ENCODE results near the gene SLC35G4. TPM values are rescaled to one million over a fixed set of nuclear protein-coding genes. Genes with fewer than 3 reads are reported as not detected.

The SLC35G4 gene
- total and polyA plus RNA-seq, 5 donors from 2014 or later: not detected

- no peaks in the 10 kb centered on the region for H3K9me3 Mint-ChIP-seq
- Histone ChIP-seq H3K4me1 (ENCODE audit: control insufficient read depth, insufficient read depth, low read length, poor library complexity, severe bottlenecking) (peaks cover 4% of the 10 kb centered on the region), H3K9me3 (ENCODE audit: control insufficient read depth in 2 of 2, low read length in 2 of 2) (no peaks in the 10 kb centered on the region), H3K36me3 (ENCODE audit: control insufficient read depth, insufficient read depth, low read length) (no peaks in the 10 kb centered on the region), H3K27ac (ENCODE audit: insufficient read depth, low read length, poor library complexity, severe bottlenecking) (no peak overlapping the region), H3K4me3 (ENCODE audit: low read depth, low read length) (no peak overlapping the region), H3K27me3 (ENCODE audit: control insufficient read depth, insufficient read depth, low read length) (no peaks in the 10 kb centered on the region)
- H3K36me3 Mint-ChIP-seq: no peaks in the 10 kb centered on the region
- H3K4me1 Mint-ChIP-seq: peaks cover 0 to 5% (median 3%) of the 10 kb centered on the region in 4 donors
- no peak for DNase-seq
- no peak overlapping the region for H3K27ac Mint-ChIP-seq
- no peaks in the 10 kb centered on the region for H3K27me3 Mint-ChIP-seq
- no peak overlapping the region for H3K4me3 Mint-ChIP-seq
- ATAC-seq (ENCODE audit: low read depth in 2 of 2): no peak
Observed at GRCh38 chr18:11572201-11572600, 37.2 kb upstream of the SLC35G4 start.

- DNase-seq: no peak
- H3K27me3 ChIP-seq (ENCODE audit: control insufficient read depth, insufficient read depth, low read length): no peaks in the 10 kb centered on the region
- peaks cover 4% of the 10 kb centered on the region for H3K4me1 ChIP-seq (ENCODE audit: control insufficient read depth, insufficient read depth, low read length, poor library complexity, severe bottlenecking)
- no peaks in the 10 kb centered on the region for H3K9me3 Mint-ChIP-seq
- H3K4me3 ChIP-seq (ENCODE audit: low read depth, low read length): no peak overlapping the region
- H3K4me1 Mint-ChIP-seq: peaks cover 0 to 20% (median 12%) of the 10 kb centered on the region in 4 donors
- no peak overlapping the region for H3K27ac ChIP-seq (ENCODE audit: insufficient read depth, low read length, poor library complexity, severe bottlenecking)
- H3K9me3 ChIP-seq (ENCODE audit: control insufficient read depth in 2 of 2, low read length in 2 of 2): no peaks in the 10 kb centered on the region
- ATAC-seq (ENCODE audit: low read depth in 2 of 2): no peak
- H3K36me3 ChIP-seq (ENCODE audit: control insufficient read depth, insufficient read depth, low read length): no peaks in the 10 kb centered on the region
- H3K4me3 Mint-ChIP-seq: no peak overlapping the region
- no peaks in the 10 kb centered on the region for H3K36me3 Mint-ChIP-seq
- H3K27ac Mint-ChIP-seq: no peak overlapping the region
- no peaks in the 10 kb centered on the region for H3K27me3 Mint-ChIP-seq
Observed at GRCh38 chr18:11574545-11574944, 34.9 kb upstream of the SLC35G4 start.

- no peak overlapping the region for H3K27ac ChIP-seq (ENCODE audit: insufficient read depth, low read length, poor library complexity, severe bottlenecking)
Observed at GRCh38 chr18:11577271-11578112, 31.9 kb upstream of the SLC35G4 start.

GRCh38 chr18:11578799-11579198 is 30.6 kb upstream of the SLC35G4 start:
- Histone ChIP-seq H3K27ac (ENCODE audit: insufficient read depth, low read length, poor library complexity, severe bottlenecking) (no peak overlapping the region), H3K36me3 (ENCODE audit: control insufficient read depth, insufficient read depth, low read length) (no peaks in the 10 kb centered on the region), H3K27me3 (ENCODE audit: control insufficient read depth, insufficient read depth, low read length) (no peaks in the 10 kb centered on the region), H3K9me3 (ENCODE audit: control insufficient read depth in 2 of 2, low read length in 2 of 2) (no peaks in the 10 kb centered on the region), H3K4me3 (ENCODE audit: low read depth, low read length) (no peak overlapping the region), H3K4me1 (ENCODE audit: control insufficient read depth, insufficient read depth, low read length, poor library complexity, severe bottlenecking) (peaks cover 4% of the 10 kb centered on the region)
- Mint-ChIP-seq H3K36me3 (no peaks in the 10 kb centered on the region), H3K27me3 (no peaks in the 10 kb centered on the region), H3K27ac (peak overlapping the region in 1 of 3 donors; percentile 26), H3K9me3 (no peaks in the 10 kb centered on the region), H3K4me3 (no peak overlapping the region), H3K4me1 (peaks cover 0 to 34% (median 13%) of the 10 kb centered on the region in 4 donors)
- ATAC-seq (ENCODE audit: low read depth in 2 of 2) (no peak), DNase-seq (no peak)

More at GRCh38 chr18:11577271-11578112, 31.9 kb upstream of the SLC35G4 start:
- Mint-ChIP-seq H3K9me3 (no peaks in the 10 kb centered on the region), H3K36me3 (no peaks in the 10 kb centered on the region), H3K27me3 (no peaks in the 10 kb centered on the region), H3K4me3 (no peak overlapping the region), H3K27ac (peak overlapping the region in 2 of 3 donors; percentile 23 to 71), H3K4me1 (peaks cover 0 to 34% (median 13%) of the 10 kb centered on the region in 4 donors)
- no peaks in the 10 kb centered on the region for H3K27me3 ChIP-seq (ENCODE audit: control insufficient read depth, insufficient read depth, low read length)
- peaks cover 4% of the 10 kb centered on the region for H3K4me1 ChIP-seq (ENCODE audit: control insufficient read depth, insufficient read depth, low read length, poor library complexity, severe bottlenecking)
- ATAC-seq (ENCODE audit: low read depth in 2 of 2): no peak
- no peaks in the 10 kb centered on the region for H3K9me3 ChIP-seq (ENCODE audit: control insufficient read depth in 2 of 2, low read length in 2 of 2)
- H3K4me3 ChIP-seq (ENCODE audit: low read depth, low read length): no peak overlapping the region
- no peaks in the 10 kb centered on the region for H3K36me3 ChIP-seq (ENCODE audit: control insufficient read depth, insufficient read depth, low read length)
- peak in 1 of 3 donors; percentile 15 for DNase-seq

GRCh38 chr18:11579916-11580315 is 29.5 kb upstream of the SLC35G4 start:
- ATAC-seq (ENCODE audit: low read depth in 2 of 2) (no peak), DNase-seq (no peak)
- H3K27ac ChIP-seq (ENCODE audit: insufficient read depth, low read length, poor library complexity, severe bottlenecking): no peak overlapping the region
- no peak overlapping the region for H3K27ac Mint-ChIP-seq
- H3K27me3 ChIP-seq (ENCODE audit: control insufficient read depth, insufficient read depth, low read length): no peaks in the 10 kb centered on the region
- H3K27me3 Mint-ChIP-seq: no peaks in the 10 kb centered on the region
- H3K36me3 ChIP-seq (ENCODE audit: control insufficient read depth, insufficient read depth, low read length): no peaks in the 10 kb centered on the region
- peaks cover 4% of the 10 kb centered on the region for H3K4me1 ChIP-seq (ENCODE audit: control insufficient read depth, insufficient read depth, low read length, poor library complexity, severe bottlenecking)
- no peaks in the 10 kb centered on the region for H3K9me3 Mint-ChIP-seq
- H3K36me3 Mint-ChIP-seq: no peaks in the 10 kb centered on the region
- no peak overlapping the region for H3K4me3 Mint-ChIP-seq
- no peak overlapping the region for H3K4me3 ChIP-seq (ENCODE audit: low read depth, low read length)
- H3K9me3 ChIP-seq (ENCODE audit: control insufficient read depth in 2 of 2, low read length in 2 of 2): no peaks in the 10 kb centered on the region
- peaks cover 0 to 34% (median 13%) of the 10 kb centered on the region in 4 donors for H3K4me1 Mint-ChIP-seq

GRCh38 chr18:11581286-11581685 is 28.1 kb upstream of the SLC35G4 start:
- no peaks in the 10 kb centered on the region for H3K27me3 ChIP-seq (ENCODE audit: control insufficient read depth, insufficient read depth, low read length)
- no peak overlapping the region for H3K4me3 ChIP-seq (ENCODE audit: low read depth, low read length)
- H3K4me1 Mint-ChIP-seq: peaks cover 0 to 34% (median 13%) of the 10 kb centered on the region in 4 donors
- H3K4me3 Mint-ChIP-seq: no peak overlapping the region
- H3K4me1 ChIP-seq (ENCODE audit: control insufficient read depth, insufficient read depth, low read length, poor library complexity, severe bottlenecking): peaks cover 4% of the 10 kb centered on the region
- H3K36me3 Mint-ChIP-seq: no peaks in the 10 kb centered on the region
- H3K9me3 Mint-ChIP-seq: no peaks in the 10 kb centered on the region
- no peaks in the 10 kb centered on the region for H3K9me3 ChIP-seq (ENCODE audit: control insufficient read depth in 2 of 2, low read length in 2 of 2)
- no peak for DNase-seq
- H3K27ac ChIP-seq (ENCODE audit: insufficient read depth, low read length, poor library complexity, severe bottlenecking): no peak overlapping the region
- no peaks in the 10 kb centered on the region for H3K36me3 ChIP-seq (ENCODE audit: control insufficient read depth, insufficient read depth, low read length)
- no peak overlapping the region for H3K27ac Mint-ChIP-seq
- no peaks in the 10 kb centered on the region for H3K27me3 Mint-ChIP-seq
- no peak for ATAC-seq (ENCODE audit: low read depth in 2 of 2)

GRCh38 chr18:11585596-11585995 is 23.8 kb upstream of the SLC35G4 start:
- Mint-ChIP-seq H3K27ac (no peak overlapping the region), H3K4me3 (no peak overlapping the region), H3K9me3 (no peaks in the 10 kb centered on the region), H3K36me3 (no peaks in the 10 kb centered on the region), H3K27me3 (peaks cover 4% of the 10 kb centered on the region), H3K4me1 (peaks cover 0 to 10% (median 3%) of the 10 kb centered on the region in 4 donors)
- Histone ChIP-seq H3K4me1 (ENCODE audit: control insufficient read depth, insufficient read depth, low read length, poor library complexity, severe bottlenecking) (no peaks in the 10 kb centered on the region), H3K4me3 (ENCODE audit: low read depth, low read length) (no peak overlapping the region), H3K27me3 (ENCODE audit: control insufficient read depth, insufficient read depth, low read length) (peaks cover 2% of the 10 kb centered on the region), H3K9me3 (ENCODE audit: control insufficient read depth in 2 of 2, low read length in 2 of 2) (no peaks in the 10 kb centered on the region), H3K27ac (ENCODE audit: insufficient read depth, low read length, poor library complexity, severe bottlenecking) (no peak overlapping the region), H3K36me3 (ENCODE audit: control insufficient read depth, insufficient read depth, low read length) (no peaks in the 10 kb centered on the region)
- ATAC-seq (ENCODE audit: low read depth in 2 of 2) (no peak), DNase-seq (no peak)

- Histone ChIP-seq H3K36me3 (ENCODE audit: control insufficient read depth, insufficient read depth, low read length) (no peaks in the 10 kb centered on the region), H3K27ac (ENCODE audit: insufficient read depth, low read length, poor library complexity, severe bottlenecking) (no peak overlapping the region), H3K4me1 (ENCODE audit: control insufficient read depth, insufficient read depth, low read length, poor library complexity, severe bottlenecking) (no peaks in the 10 kb centered on the region), H3K27me3 (ENCODE audit: control insufficient read depth, insufficient read depth, low read length) (peaks cover 2% of the 10 kb centered on the region), H3K9me3 (ENCODE audit: control insufficient read depth in 2 of 2, low read length in 2 of 2) (no peaks in the 10 kb centered on the region), H3K4me3 (ENCODE audit: low read depth, low read length) (no peak overlapping the region)
- Mint-ChIP-seq H3K27me3 (peaks cover 4% of the 10 kb centered on the region), H3K36me3 (no peaks in the 10 kb centered on the region), H3K27ac (no peak overlapping the region), H3K4me3 (no peak overlapping the region), H3K4me1 (peaks cover 0 to 5% (median 2%) of the 10 kb centered on the region in 4 donors), H3K9me3 (peaks cover 0 to 2% (median 0%) of the 10 kb centered on the region in 7 donors)
- DNase-seq: no peak
- ATAC-seq (ENCODE audit: low read depth in 2 of 2): no peak
Observed at GRCh38 chr18:11586896-11587295, 22.5 kb upstream of the SLC35G4 start.
